ENCODE results near the gene BAIAP2L1.

BAIAP2L1 gene

GRCh38 chr7:98289333-98289875 lies 111.5 kb downstream of the BAIAP2L1 start:
- in situ Hi-C loops (cut with MboI; ENCODE audit: low pct_unique_long_range_greater_than_20kb, low sequenced_read_pairs, unreplicated experiment) = no loop called here
- TF ChIP-seq, protein P1, sequence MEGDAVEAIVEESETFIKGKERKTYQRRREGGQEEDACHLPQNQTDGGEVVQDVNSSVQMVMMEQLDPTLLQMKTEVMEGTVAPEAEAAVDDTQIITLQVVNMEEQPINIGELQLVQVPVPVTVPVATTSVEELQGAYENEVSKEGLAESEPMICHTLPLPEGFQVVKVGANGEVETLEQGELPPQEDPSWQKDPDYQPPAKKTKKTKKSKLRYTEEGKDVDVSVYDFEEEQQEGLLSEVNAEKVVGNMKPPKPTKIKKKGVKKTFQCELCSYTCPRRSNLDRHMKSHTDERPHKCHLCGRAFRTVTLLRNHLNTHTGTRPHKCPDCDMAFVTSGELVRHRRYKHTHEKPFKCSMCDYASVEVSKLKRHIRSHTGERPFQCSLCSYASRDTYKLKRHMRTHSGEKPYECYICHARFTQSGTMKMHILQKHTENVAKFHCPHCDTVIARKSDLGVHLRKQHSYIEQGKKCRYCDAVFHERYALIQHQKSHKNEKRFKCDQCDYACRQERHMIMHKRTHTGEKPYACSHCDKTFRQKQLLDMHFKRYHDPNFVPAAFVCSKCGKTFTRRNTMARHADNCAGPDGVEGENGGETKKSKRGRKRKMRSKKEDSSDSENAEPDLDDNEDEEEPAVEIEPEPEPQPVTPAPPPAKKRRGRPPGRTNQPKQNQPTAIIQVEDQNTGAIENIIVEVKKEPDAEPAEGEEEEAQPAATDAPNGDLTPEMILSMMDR (IDR thresholded peaks at IDR 0.05; ENCODE audit: extremely low read depth, insufficient read depth, missing control alignments) = no peak
- DNase-seq (ENCODE audit: low spot score) = no peak

GRCh38 chr7:98288064-98288823 lies 112.6 kb downstream of the BAIAP2L1 start:
- TF ChIP-seq, protein P1 (IDR thresholded peaks at IDR 0.05; ENCODE audit: extremely low read depth, insufficient read depth, missing control alignments) = no peak
- in situ Hi-C loops (cut with MboI; ENCODE audit: low pct_unique_long_range_greater_than_20kb, low sequenced_read_pairs, unreplicated experiment) = no loop called here
- DNase-seq (ENCODE audit: low spot score) = no peak

DNA sequence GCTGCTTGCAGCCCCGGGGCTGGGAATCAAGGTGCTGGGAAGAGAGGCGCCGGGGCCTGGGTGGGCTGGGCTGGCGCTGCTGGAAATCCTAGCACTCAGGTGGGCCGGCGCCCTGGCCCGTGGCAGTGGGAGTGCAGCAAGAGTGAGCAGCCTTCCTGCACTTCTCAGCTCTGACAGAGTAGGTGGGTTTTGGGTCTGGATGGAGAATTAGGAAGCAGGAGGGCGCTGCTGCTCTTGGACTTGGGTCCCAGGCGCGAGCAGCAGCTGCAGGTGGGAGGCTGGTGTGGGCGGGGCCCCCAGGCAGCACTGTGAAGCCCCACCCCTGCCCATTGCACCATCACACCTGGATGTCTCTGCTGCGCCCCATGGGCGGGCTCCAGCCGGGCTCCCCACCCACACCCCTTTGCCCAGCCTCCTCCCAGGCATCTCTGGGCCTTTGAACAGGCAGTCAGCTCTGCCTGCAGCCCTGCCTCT lies 113.4 kb downstream of the BAIAP2L1 start:
- DNase-seq (ENCODE audit: low spot score) = no peak
- TF ChIP-seq, protein P1 (IDR thresholded peaks at IDR 0.05; ENCODE audit: extremely low read depth, insufficient read depth, missing control alignments) = no peak
- in situ Hi-C loops (cut with MboI; ENCODE audit: low pct_unique_long_range_greater_than_20kb, low sequenced_read_pairs, unreplicated experiment) = no loop called here

- TF ChIP-seq, protein P1 (IDR thresholded peaks at IDR 0.05; ENCODE audit: extremely low read depth, insufficient read depth, missing control alignments) = no peak
- no peak for DNase-seq (ENCODE audit: low spot score)
- in situ Hi-C loops (cut with MboI; ENCODE audit: low pct_unique_long_range_greater_than_20kb, low sequenced_read_pairs, unreplicated experiment) = no loop called here
Measured at GRCh38 chr7:98286701-98287485, 114.0 kb downstream of the BAIAP2L1 start.

- TF ChIP-seq, protein P1 (IDR thresholded peaks at IDR 0.05; ENCODE audit: extremely low read depth, insufficient read depth, missing control alignments) = no peak
- in situ Hi-C loops (cut with MboI; ENCODE audit: low pct_unique_long_range_greater_than_20kb, low sequenced_read_pairs, unreplicated experiment) = no loop called here
- DNase-seq (ENCODE audit: low spot score) = no peak
Measured at GRCh38 chr7:98286093-98286539, 114.8 kb downstream of the BAIAP2L1 start.

All from GM13977 (cell line).